Measurements from ENCODE around the gene RHOC.

DNA sequence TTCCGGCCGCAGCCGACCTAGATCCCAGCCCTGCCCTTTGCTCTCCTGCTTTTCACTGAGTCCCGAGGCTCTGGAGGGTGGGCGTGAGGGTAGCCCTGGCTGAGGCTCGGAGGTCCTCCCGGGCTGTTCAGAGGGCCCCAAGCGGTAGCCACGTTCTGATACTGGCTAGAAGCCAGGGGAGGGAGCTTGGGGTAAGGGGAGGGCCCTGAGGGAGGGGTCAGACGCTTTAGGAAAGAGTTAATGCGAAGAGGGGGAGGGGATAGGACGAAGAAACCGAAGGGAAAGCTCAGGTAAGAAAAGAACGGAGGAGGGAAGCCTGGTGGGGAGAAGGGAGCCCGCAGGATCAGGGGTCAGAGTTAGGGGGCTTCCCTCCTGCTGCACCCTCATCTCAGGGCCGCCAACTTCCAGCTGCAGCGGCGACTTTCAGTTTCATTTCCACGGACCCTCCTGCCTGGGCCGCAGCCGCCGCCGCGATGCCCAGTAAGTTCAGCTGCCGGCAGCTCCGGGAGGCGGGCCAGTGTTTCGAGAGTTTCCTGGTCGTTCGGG is 32.4 kb downstream of the RHOC start, which contains the start of gene MOV10:
- TF ChIP-seq CTCF (IDR thresholded peaks at IDR 0.05; ENCODE audit: borderline replicate concordance, extremely low read depth, low read length, poor library complexity, severe bottlenecking) (no peak), EZH2 (IDR thresholded peaks at IDR 0.05; ENCODE audit: borderline replicate concordance, low read depth, low read length, severe bottlenecking) (no peak)

Data from DND-41 (cell line).